SK-N-SH treated with all-trans-retinoic acid at 6 μM for 48 hours (cell line): Measurements from ENCODE around the gene NOSTRIN.

Experiments used
- ATAC-seq: fragments of 200-7000 bp; cut with Tn5 transposase; 3 replicates; pipeline ENCODE4 v1.9.1; 2020; ENCODE audit warnings: mild to moderate bottlenecking, moderate library complexity
- ARNTL ChIP-seq: fragments of 450-650 bp; formaldehyde crosslinking; IDR thresholded peaks from 2 replicates; pipeline ENCODE4 v1.5.0; 2020; ENCODE audit warnings: low read depth, mild to moderate bottlenecking, moderate library complexity, borderline replicate concordance
- BACH2 ChIP-seq: fragments of 250-450 bp; sonication (Bioruptor Pico); IDR thresholded peaks from 2 replicates; pipeline ENCODE4 v1.9.0; 2021; ENCODE audit warnings: mild to moderate bottlenecking, borderline replicate concordance
- CREB5 ChIP-seq: fragments of 250-450 bp; sonication (Bioruptor Pico); IDR thresholded peaks from 2 replicates; pipeline ENCODE4 v1.5.1; 2020; ENCODE audit warnings: low read depth, mild to moderate bottlenecking, moderate library complexity
- CSDC2 ChIP-seq: fragments of 250-450 bp; sonication (Bioruptor Pico); IDR thresholded peaks from 2 replicates; pipeline ENCODE4 v1.5.0; 2020; ENCODE audit warnings: mild to moderate bottlenecking, moderate library complexity
- GLIS3 ChIP-seq: fragments of 250-450 bp; sonication (Bioruptor Pico); IDR thresholded peaks from 2 replicates; pipeline ENCODE4 v1.5.0; 2020; ENCODE audit warnings: mild to moderate bottlenecking, moderate library complexity
- ISL1 ChIP-seq: fragments of 250-450 bp; sonication (Bioruptor Pico); IDR thresholded peaks from 2 replicates; pipeline ENCODE4 v2.1.2; 2022; ENCODE audit warnings: mild to moderate bottlenecking, moderate library complexity
- OSR1 ChIP-seq: fragments of 250-450 bp; sonication (Bioruptor Pico); IDR thresholded peaks from 2 replicates; pipeline ENCODE4 v1.8.0; 2022; ENCODE audit warnings: moderate library complexity, mild to moderate bottlenecking, inconsistent platforms
- POU6F1 ChIP-seq: fragments of 250-450 bp; sonication (Bioruptor Pico); IDR thresholded peaks from 2 replicates; pipeline ENCODE4 v1.8.0; 2021; ENCODE audit warnings: low read depth, mild to moderate bottlenecking, moderate library complexity, borderline replicate concordance
- PPARA ChIP-seq: fragments of 250-450 bp; sonication (Bioruptor Pico); IDR thresholded peaks from 2 replicates; pipeline ENCODE4 v1.5.0; 2020; ENCODE audit warnings: mild to moderate bottlenecking, borderline replicate concordance
- TCF4 ChIP-seq: fragments of 250-450 bp; sonication (Bioruptor Pico); IDR thresholded peaks from 2 replicates; pipeline ENCODE4 v1.8.0; 2021; ENCODE audit warnings: mild to moderate bottlenecking, moderate library complexity, borderline replicate concordance
- TOX ChIP-seq: fragments of 250-450 bp; sonication (Bioruptor Pico); IDR thresholded peaks from 2 replicates; pipeline ENCODE4 v1.8.0; 2021; ENCODE audit warnings: mild to moderate bottlenecking, moderate library complexity, borderline replicate concordance
- ZC3H10 ChIP-seq: fragments of 250-450 bp; sonication (Bioruptor Pico); IDR thresholded peaks from 2 replicates; pipeline ENCODE4 v1.5.1; 2021; ENCODE audit warnings: mild to moderate bottlenecking, moderate library complexity
- ZFP3 ChIP-seq: fragments of 250-450 bp; sonication (Bioruptor Pico); IDR thresholded peaks from 2 replicates; pipeline ENCODE4 v1.5.0; 2020; ENCODE audit warnings: mild to moderate bottlenecking, moderate library complexity
- ZFP30 ChIP-seq: fragments of 450-650 bp; formaldehyde crosslinking; IDR thresholded peaks from 2 replicates; pipeline ENCODE4 v1.5.0; 2022; ENCODE audit warnings: mild to moderate bottlenecking, moderate library complexity
- ZNF565 ChIP-seq: fragments of 450-650 bp; formaldehyde crosslinking; conservative IDR thresholded peaks from 2 replicates; pipeline ENCODE4 v1.5.0; 2020; ENCODE audit warnings: low read depth, mild to moderate bottlenecking, moderate library complexity
- ZNF70 ChIP-seq: fragments of 450-650 bp; formaldehyde crosslinking; IDR thresholded peaks from 2 replicates; pipeline ENCODE4 v1.5.0; 2020; ENCODE audit warnings: mild to moderate bottlenecking, moderate library complexity
- ZNF8 ChIP-seq: fragments of 450-650 bp; formaldehyde crosslinking; IDR thresholded peaks from 2 replicates; pipeline ENCODE4 v1.5.0; 2020; ENCODE audit warnings: mild to moderate bottlenecking, moderate library complexity
- TF ChIP-seq, protein P1 (sequence below): fragments of 250-450 bp; sonication (Bioruptor Pico); IDR thresholded peaks from 2 replicates; pipeline ENCODE4 v1.5.0; 2020; ENCODE audit warnings: mild to moderate bottlenecking, moderate library complexity
- TF ChIP-seq, protein P2 (sequence below): fragments of 250-450 bp; sonication (Bioruptor Pico); IDR thresholded peaks from 2 replicates; pipeline ENCODE4 v1.8.0; 2020; ENCODE audit warnings: mild to moderate bottlenecking, moderate library complexity, borderline replicate concordance
- TF ChIP-seq, protein P3 (sequence below): fragments of 250-450 bp; sonication (Bioruptor Pico); IDR thresholded peaks from 2 replicates; pipeline ENCODE4 v1.5.1; 2021; ENCODE audit warnings: mild to moderate bottlenecking, moderate library complexity

The NOSTRIN gene

GRCh38 chr2:168781191-168781817, 21.1 kb upstream of the NOSTRIN start:
- TF ChIP-seq POU6F1 (CRISPR knock-in tag) (no peak), GLIS3 (CRISPR knock-in tag) (no peak), ISL1 (CRISPR knock-in tag) (no peak), CREB5 (no peak), ZNF70 (CRISPR knock-in tag) (no peak), TCF4 (CRISPR knock-in tag) (no peak), ZC3H10 (CRISPR knock-in tag) (no peak), PPARA (no peak), TOX (no peak), CSDC2 (CRISPR knock-in tag) (no peak), OSR1 (CRISPR knock-in tag) (no peak), BACH2 (no peak), ZFP3 (no peak), ZNF8 (CRISPR knock-in tag) (no peak), ARNTL (CRISPR knock-in tag) (no peak), ZNF565 (CRISPR knock-in tag) (no peak)
- TF ChIP-seq, protein P1, sequence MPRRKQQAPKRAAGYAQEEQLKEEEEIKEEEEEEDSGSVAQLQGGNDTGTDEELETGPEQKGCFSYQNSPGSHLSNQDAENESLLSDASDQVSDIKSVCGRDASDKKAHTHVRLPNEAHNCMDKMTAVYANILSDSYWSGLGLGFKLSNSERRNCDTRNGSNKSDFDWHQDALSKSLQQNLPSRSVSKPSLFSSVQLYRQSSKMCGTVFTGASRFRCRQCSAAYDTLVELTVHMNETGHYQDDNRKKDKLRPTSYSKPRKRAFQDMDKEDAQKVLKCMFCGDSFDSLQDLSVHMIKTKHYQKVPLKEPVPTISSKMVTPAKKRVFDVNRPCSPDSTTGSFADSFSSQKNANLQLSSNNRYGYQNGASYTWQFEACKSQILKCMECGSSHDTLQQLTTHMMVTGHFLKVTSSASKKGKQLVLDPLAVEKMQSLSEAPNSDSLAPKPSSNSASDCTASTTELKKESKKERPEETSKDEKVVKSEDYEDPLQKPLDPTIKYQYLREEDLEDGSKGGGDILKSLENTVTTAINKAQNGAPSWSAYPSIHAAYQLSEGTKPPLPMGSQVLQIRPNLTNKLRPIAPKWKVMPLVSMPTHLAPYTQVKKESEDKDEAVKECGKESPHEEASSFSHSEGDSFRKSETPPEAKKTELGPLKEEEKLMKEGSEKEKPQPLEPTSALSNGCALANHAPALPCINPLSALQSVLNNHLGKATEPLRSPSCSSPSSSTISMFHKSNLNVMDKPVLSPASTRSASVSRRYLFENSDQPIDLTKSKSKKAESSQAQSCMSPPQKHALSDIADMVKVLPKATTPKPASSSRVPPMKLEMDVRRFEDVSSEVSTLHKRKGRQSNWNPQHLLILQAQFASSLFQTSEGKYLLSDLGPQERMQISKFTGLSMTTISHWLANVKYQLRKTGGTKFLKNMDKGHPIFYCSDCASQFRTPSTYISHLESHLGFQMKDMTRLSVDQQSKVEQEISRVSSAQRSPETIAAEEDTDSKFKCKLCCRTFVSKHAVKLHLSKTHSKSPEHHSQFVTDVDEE: no peak
- TF ChIP-seq, protein P2, sequence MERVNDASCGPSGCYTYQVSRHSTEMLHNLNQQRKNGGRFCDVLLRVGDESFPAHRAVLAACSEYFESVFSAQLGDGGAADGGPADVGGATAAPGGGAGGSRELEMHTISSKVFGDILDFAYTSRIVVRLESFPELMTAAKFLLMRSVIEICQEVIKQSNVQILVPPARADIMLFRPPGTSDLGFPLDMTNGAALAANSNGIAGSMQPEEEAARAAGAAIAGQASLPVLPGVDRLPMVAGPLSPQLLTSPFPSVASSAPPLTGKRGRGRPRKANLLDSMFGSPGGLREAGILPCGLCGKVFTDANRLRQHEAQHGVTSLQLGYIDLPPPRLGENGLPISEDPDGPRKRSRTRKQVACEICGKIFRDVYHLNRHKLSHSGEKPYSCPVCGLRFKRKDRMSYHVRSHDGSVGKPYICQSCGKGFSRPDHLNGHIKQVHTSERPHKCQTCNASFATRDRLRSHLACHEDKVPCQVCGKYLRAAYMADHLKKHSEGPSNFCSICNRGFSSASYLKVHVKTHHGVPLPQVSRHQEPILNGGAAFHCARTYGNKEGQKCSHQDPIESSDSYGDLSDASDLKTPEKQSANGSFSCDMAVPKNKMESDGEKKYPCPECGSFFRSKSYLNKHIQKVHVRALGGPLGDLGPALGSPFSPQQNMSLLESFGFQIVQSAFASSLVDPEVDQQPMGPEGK (CRISPR knock-in tag): no peak
- ATAC-seq: no peak

DNA sequence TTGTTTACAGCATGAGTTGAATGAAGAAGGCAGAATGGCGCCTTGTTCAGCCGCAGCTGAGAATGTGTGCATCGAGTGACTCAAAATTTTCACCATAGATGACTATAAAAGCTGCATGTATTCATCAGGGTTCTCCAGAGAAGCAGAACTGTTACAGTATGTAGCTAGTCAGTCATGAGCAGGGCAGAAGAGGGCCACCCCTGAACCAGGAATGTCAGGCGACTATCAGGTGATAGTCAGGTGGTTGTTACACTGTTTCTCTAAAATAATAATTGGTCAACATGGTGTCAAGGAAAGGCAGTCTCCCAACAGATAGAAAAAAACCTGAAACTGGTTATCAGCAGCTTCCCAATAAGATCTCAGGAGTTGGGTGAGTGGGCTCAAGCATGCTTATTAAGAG, 20.2 kb upstream of the NOSTRIN start:
- TF ChIP-seq ZFP30 (CRISPR knock-in tag): no peak
- no peak for ATAC-seq

- no peak for TF ChIP-seq CSDC2 (CRISPR knock-in tag)
- TF ChIP-seq POU6F1 (CRISPR knock-in tag): no peak
- TF ChIP-seq TCF4 (CRISPR knock-in tag): no peak
- TF ChIP-seq ZNF8 (CRISPR knock-in tag): no peak
- TF ChIP-seq BACH2: no peak
- no peak for TF ChIP-seq PPARA
- no peak for TF ChIP-seq TOX
- TF ChIP-seq, protein P3, sequence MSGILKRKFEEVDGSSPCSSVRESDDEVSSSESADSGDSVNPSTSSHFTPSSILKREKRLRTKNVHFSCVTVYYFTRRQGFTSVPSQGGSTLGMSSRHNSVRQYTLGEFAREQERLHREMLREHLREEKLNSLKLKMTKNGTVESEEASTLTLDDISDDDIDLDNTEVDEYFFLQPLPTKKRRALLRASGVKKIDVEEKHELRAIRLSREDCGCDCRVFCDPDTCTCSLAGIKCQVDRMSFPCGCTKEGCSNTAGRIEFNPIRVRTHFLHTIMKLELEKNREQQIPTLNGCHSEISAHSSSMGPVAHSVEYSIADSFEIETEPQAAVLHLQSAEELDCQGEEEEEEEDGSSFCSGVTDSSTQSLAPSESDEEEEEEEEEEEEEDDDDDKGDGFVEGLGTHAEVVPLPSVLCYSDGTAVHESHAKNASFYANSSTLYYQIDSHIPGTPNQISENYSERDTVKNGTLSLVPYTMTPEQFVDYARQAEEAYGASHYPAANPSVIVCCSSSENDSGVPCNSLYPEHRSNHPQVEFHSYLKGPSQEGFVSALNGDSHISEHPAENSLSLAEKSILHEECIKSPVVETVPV (CRISPR knock-in tag): no peak
- TF ChIP-seq ZNF565 (CRISPR knock-in tag): no peak
- no peak for TF ChIP-seq GLIS3 (CRISPR knock-in tag)
- TF ChIP-seq, all 23 proteins: peak for 0
- peak; percentile 22; the same call in 1 of the 3 replicates for ATAC-seq
Measured at GRCh38 chr2:168784993-168785392, 17.4 kb upstream of the NOSTRIN start.
